ENCODE data around the gene CDH13.

GRCh38 chr16:83626204-83626603 is 999.4 kb downstream of the CDH13 start:
- TF ChIP-seq POLR2A (IDR thresholded peaks at IDR 0.05) (no peak), CTCF (IDR thresholded peaks at IDR 0.05 in 4 of 5, conservative IDR thresholded peaks at IDR 0.05 in 1 of 5) (no peak)
